Liver (tissue), 9 donors: ENCODE measurements around the gene IGLL5. TPM values are rescaled to one million over a fixed set of nuclear protein-coding genes. Genes with fewer than 3 reads are reported as not detected.

ENCODE experiments used
- DNase-seq: peaks from one replicate; pipeline ENCODE4 v3.0.0-alpha.2; 2017; ENCODE audit warnings: low spot score
- H3K27ac ChIP-seq, 2 donors: one replicate each; pipeline ENCODE4 v1.7.0; 2013; ENCODE audit warnings: inconsistent platforms in 2 of 2, low read length in 2 of 2, control low read depth in 1 of 2, low read depth in 1 of 2, mild to moderate bottlenecking in 1 of 2
- H3K27me3 ChIP-seq, 4 donors: one replicate each; pipeline versions ENCODE4 v1.6.1 to v1.7.0; 2013; ENCODE audit warnings: low read length in 3 of 4, inconsistent platforms in 1 of 4, mild to moderate bottlenecking in 1 of 4, moderate library complexity in 1 of 4; ENCODE audit not compliant: control insufficient read depth in 4 of 4, insufficient read depth in 4 of 4
- H3K36me3 ChIP-seq, 4 donors: one replicate each; pipeline versions ENCODE4 v1.6.1 to v1.7.0; 2013; ENCODE audit warnings: low read length in 3 of 4, mild to moderate bottlenecking in 3 of 4, low read depth in 1 of 4, moderate library complexity in 1 of 4; ENCODE audit not compliant: control insufficient read depth in 4 of 4, insufficient read depth in 3 of 4
- H3K4me1 ChIP-seq, 4 donors: one replicate each; pipeline versions ENCODE4 v1.6.1 to v1.7.0; 2013; ENCODE audit warnings: low read length in 3 of 4, mild to moderate bottlenecking in 3 of 4, moderate library complexity in 1 of 4; ENCODE audit not compliant: control insufficient read depth in 4 of 4, insufficient read depth in 4 of 4
- H3K4me3 ChIP-seq, 3 donors: one replicate each; pipeline versions ENCODE4 v1.6.1 to v1.7.0; 2013; ENCODE audit warnings: low read length in 3 of 3, control low read depth in 1 of 3, low read depth in 1 of 3, mild to moderate bottlenecking in 1 of 3
- H3K9ac ChIP-seq, 2 donors: one replicate each; pipeline ENCODE4 v1.7.0; 2013; ENCODE audit warnings: low read length in 2 of 2, mild to moderate bottlenecking in 2 of 2, moderate library complexity in 2 of 2, control low read depth in 1 of 2, low read depth in 1 of 2
- H3K9me3 ChIP-seq, 4 donors: one replicate each; pipeline versions ENCODE4 v1.6.1 to v1.7.0; 2013; ENCODE audit warnings: low read length in 3 of 4; ENCODE audit not compliant: control insufficient read depth in 4 of 4
- EGR1 ChIP-seq, 2 donors: IDR thresholded peaks; 2 replicates each; pipeline ENCODE4 v1.6.1; 2016 to 2018; ENCODE audit warnings: antibody characterized with exemption in 2 of 2, low read depth in 2 of 2
- FOXA1 ChIP-seq: IDR thresholded peaks from 2 replicates; pipeline ENCODE4 v1.6.1; 2016; ENCODE audit warnings: antibody characterized with exemption
- FOXA2 ChIP-seq: IDR thresholded peaks from 2 replicates; pipeline ENCODE4 v1.6.1; 2016; ENCODE audit warnings: antibody characterized with exemption
- GABPA ChIP-seq, 2 donors: IDR thresholded peaks in 1 of 2; conservative IDR thresholded peaks in 1 of 2; 2 replicates each; pipeline ENCODE4 v1.6.1; 2016; ENCODE audit warnings: antibody characterized with exemption in 2 of 2, mild to moderate bottlenecking in 1 of 2, moderate library complexity in 1 of 2
- HNF4A ChIP-seq, 2 donors: conservative IDR thresholded peaks; 2 replicates each; pipeline ENCODE4 v1.6.1; 2016; ENCODE audit warnings: antibody characterized with exemption in 2 of 2, mild to moderate bottlenecking in 2 of 2
- HNF4G ChIP-seq: IDR thresholded peaks from 2 replicates; pipeline ENCODE4 v1.6.1; 2016; ENCODE audit warnings: antibody characterized with exemption
- JUND ChIP-seq, 2 donors: IDR thresholded peaks; 2 replicates each; pipeline ENCODE4 v1.6.1; 2016; ENCODE audit warnings: antibody characterized with exemption in 2 of 2
- NR2F2 ChIP-seq: IDR thresholded peaks from 2 replicates; pipeline ENCODE4 v1.6.1; 2016; ENCODE audit warnings: antibody characterized with exemption
- RAD21 ChIP-seq, 2 donors: IDR thresholded peaks; 2 replicates each; pipeline ENCODE4 v1.6.1; 2016; ENCODE audit warnings: antibody characterized with exemption in 2 of 2, mild to moderate bottlenecking in 2 of 2
- RXRA ChIP-seq, 2 donors: IDR thresholded peaks; 2 replicates each; pipeline ENCODE4 v1.6.1; 2017 to 2018; ENCODE audit warnings: antibody characterized with exemption in 2 of 2, mild to moderate bottlenecking in 1 of 2
- SP1 ChIP-seq: IDR thresholded peaks from 2 replicates; pipeline ENCODE4 v1.6.1; 2018; ENCODE audit warnings: antibody characterized with exemption, mild to moderate bottlenecking
- TAF1 ChIP-seq: conservative IDR thresholded peaks from 2 replicates; pipeline ENCODE4 v1.6.1; 2016; ENCODE audit warnings: antibody characterized with exemption, mild to moderate bottlenecking
- YY1 ChIP-seq: IDR thresholded peaks from 2 replicates; pipeline ENCODE4 v1.6.1; 2016; ENCODE audit warnings: antibody characterized with exemption, mild to moderate bottlenecking
- WGBS: extraction: QIAGEN DNeasy Blood & Tissue Kit; methylation state at CpG from one replicate; pipeline ENCODE4 v1.1.7; 2013; 5-methylcytosine and 5-hydroxymethylcytosine counted together
- polyA plus RNA-seq, 2 donors: library from polyadenylated mRNA; stranded (reverse) in 1 of 2; unstranded in 1 of 2; fragments of 200-250 nt in 1 of 2; fragments of >200 nt in 1 of 2; fragmentation: Nextera tagmentation in 1 of 2; extraction: Ambion mirVana in 1 of 2; gene quantifications; one replicate each; pipeline versions ENCODE4 v1.2.1 to v1.2.3, GENCODE V29; 2013 to 2015
- total RNA-seq, 2 donors: library from RNA; depleted of rRNA; stranded (reverse); fragments of >200 nt; gene quantifications; one replicate each; pipeline ENCODE4 v1.2.3, GENCODE V29; 2014
- TF ChIP-seq, protein P1 (sequence below): IDR thresholded peaks from 2 replicates; pipeline ENCODE4 v1.6.1; 2016; ENCODE audit warnings: antibody characterized with exemption
- TF ChIP-seq, protein P2 (sequence below): IDR thresholded peaks from 2 replicates; pipeline ENCODE4 v1.6.1; 2016; ENCODE audit warnings: antibody characterized with exemption
- TF ChIP-seq, protein P3 (sequence below): IDR thresholded peaks from 2 replicates; pipeline ENCODE4 v1.6.1; 2016; ENCODE audit warnings: antibody characterized with exemption, mild to moderate bottlenecking
- TF ChIP-seq, protein P4 (sequence below): fragments of 150-350 bp; IDR thresholded peaks from 2 replicates; pipeline ENCODE4 v1.5.1; 2017; ENCODE audit warnings: improper control_type of control experiment, low read depth, low read length; ENCODE audit not compliant: missing input control
- TF ChIP-seq, protein P5 (sequence below): IDR thresholded peaks from 2 replicates; pipeline ENCODE4 v1.6.1; 2016; ENCODE audit warnings: antibody characterized with exemption
- donor health status: healthy.
- donor health status: healthy.
- donor health status: healthy.
- donor health status: healthy.
- donor health status: healthy.

IGLL5 gene
- total and polyA plus RNA-seq, 4 donors, result 1.3 to 13.4 (median 3.4) TPM

DNA sequence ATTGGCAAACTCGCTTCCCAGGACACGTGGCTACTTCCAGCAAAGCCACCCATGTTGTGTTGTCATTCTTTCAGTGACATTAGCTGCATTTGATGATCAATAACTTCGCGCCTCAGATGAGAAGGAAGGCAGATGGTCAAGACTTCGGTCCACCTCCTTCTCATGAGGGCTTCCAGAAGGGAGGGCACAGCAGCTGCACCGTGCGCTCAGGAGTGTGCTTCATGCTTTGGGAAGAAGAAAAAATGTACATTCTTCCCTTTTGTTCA is 25.3 kb downstream of the IGLL5 start:
- H3K9me3 ChIP-seq, result no peaks in the 10 kb centered on the region
- H3K27me3 ChIP-seq, result peaks cover 0 to 3% (median 0%) of the 10 kb centered on the region in 4 donors
- no peaks in the 10 kb centered on the region for H3K4me1 ChIP-seq
- H3K4me3 ChIP-seq, result no peak overlapping the region
- no peak for DNase-seq
- H3K36me3 ChIP-seq, result no peaks in the 10 kb centered on the region
- TF ChIP-seq, protein P1, sequence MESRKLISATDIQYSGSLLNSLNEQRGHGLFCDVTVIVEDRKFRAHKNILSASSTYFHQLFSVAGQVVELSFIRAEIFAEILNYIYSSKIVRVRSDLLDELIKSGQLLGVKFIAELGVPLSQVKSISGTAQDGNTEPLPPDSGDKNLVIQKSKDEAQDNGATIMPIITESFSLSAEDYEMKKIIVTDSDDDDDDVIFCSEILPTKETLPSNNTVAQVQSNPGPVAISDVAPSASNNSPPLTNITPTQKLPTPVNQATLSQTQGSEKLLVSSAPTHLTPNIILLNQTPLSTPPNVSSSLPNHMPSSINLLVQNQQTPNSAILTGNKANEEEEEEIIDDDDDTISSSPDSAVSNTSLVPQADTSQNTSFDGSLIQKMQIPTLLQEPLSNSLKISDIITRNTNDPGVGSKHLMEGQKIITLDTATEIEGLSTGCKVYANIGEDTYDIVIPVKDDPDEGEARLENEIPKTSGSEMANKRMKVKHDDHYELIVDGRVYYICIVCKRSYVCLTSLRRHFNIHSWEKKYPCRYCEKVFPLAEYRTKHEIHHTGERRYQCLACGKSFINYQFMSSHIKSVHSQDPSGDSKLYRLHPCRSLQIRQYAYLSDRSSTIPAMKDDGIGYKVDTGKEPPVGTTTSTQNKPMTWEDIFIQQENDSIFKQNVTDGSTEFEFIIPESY, result no peak
- no peak for TF ChIP-seq RXRA (IDR thresholded peaks at IDR 0.05)
- TF ChIP-seq JUND (IDR thresholded peaks at IDR 0.05), result no peak
- no peak for TF ChIP-seq FOXA1
- TF ChIP-seq, protein P2, sequence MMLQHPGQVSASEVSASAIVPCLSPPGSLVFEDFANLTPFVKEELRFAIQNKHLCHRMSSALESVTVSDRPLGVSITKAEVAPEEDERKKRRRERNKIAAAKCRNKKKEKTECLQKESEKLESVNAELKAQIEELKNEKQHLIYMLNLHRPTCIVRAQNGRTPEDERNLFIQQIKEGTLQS, result no peak
- no peak for TF ChIP-seq TAF1
- TF ChIP-seq RAD21 (IDR thresholded peaks at IDR 0.05), result no peak
- TF ChIP-seq HNF4A (conservative IDR thresholded peaks at IDR 0.05), result no peak
- TF ChIP-seq, protein P3, sequence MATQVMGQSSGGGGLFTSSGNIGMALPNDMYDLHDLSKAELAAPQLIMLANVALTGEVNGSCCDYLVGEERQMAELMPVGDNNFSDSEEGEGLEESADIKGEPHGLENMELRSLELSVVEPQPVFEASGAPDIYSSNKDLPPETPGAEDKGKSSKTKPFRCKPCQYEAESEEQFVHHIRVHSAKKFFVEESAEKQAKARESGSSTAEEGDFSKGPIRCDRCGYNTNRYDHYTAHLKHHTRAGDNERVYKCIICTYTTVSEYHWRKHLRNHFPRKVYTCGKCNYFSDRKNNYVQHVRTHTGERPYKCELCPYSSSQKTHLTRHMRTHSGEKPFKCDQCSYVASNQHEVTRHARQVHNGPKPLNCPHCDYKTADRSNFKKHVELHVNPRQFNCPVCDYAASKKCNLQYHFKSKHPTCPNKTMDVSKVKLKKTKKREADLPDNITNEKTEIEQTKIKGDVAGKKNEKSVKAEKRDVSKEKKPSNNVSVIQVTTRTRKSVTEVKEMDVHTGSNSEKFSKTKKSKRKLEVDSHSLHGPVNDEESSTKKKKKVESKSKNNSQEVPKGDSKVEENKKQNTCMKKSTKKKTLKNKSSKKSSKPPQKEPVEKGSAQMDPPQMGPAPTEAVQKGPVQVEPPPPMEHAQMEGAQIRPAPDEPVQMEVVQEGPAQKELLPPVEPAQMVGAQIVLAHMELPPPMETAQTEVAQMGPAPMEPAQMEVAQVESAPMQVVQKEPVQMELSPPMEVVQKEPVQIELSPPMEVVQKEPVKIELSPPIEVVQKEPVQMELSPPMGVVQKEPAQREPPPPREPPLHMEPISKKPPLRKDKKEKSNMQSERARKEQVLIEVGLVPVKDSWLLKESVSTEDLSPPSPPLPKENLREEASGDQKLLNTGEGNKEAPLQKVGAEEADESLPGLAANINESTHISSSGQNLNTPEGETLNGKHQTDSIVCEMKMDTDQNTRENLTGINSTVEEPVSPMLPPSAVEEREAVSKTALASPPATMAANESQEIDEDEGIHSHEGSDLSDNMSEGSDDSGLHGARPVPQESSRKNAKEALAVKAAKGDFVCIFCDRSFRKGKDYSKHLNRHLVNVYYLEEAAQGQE, result no peak
- TF ChIP-seq FOXA2, result no peak
- TF ChIP-seq GABPA (IDR thresholded peaks at IDR 0.05 in 1 of 2, conservative IDR thresholded peaks at IDR 0.05 in 1 of 2), result no peak
- TF ChIP-seq EGR1 (IDR thresholded peaks at IDR 0.05; ENCODE audit: low read depth in 2 of 2), result no peak
- TF ChIP-seq YY1, result no peak
- TF ChIP-seq NR2F2, result no peak
- TF ChIP-seq, protein P4, sequence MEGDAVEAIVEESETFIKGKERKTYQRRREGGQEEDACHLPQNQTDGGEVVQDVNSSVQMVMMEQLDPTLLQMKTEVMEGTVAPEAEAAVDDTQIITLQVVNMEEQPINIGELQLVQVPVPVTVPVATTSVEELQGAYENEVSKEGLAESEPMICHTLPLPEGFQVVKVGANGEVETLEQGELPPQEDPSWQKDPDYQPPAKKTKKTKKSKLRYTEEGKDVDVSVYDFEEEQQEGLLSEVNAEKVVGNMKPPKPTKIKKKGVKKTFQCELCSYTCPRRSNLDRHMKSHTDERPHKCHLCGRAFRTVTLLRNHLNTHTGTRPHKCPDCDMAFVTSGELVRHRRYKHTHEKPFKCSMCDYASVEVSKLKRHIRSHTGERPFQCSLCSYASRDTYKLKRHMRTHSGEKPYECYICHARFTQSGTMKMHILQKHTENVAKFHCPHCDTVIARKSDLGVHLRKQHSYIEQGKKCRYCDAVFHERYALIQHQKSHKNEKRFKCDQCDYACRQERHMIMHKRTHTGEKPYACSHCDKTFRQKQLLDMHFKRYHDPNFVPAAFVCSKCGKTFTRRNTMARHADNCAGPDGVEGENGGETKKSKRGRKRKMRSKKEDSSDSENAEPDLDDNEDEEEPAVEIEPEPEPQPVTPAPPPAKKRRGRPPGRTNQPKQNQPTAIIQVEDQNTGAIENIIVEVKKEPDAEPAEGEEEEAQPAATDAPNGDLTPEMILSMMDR, result no peak
- no peak for TF ChIP-seq SP1
- TF ChIP-seq, protein P5, sequence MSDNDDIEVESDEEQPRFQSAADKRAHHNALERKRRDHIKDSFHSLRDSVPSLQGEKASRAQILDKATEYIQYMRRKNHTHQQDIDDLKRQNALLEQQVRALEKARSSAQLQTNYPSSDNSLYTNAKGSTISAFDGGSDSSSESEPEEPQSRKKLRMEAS, result no peak
- TF ChIP-seq HNF4G, result no peak
- no peak overlapping the region for H3K9ac ChIP-seq
- H3K27ac ChIP-seq, result no peak overlapping the region
- 86% methylated on average over 7 of the region's 7 CpGs for WGBS

DNA sequence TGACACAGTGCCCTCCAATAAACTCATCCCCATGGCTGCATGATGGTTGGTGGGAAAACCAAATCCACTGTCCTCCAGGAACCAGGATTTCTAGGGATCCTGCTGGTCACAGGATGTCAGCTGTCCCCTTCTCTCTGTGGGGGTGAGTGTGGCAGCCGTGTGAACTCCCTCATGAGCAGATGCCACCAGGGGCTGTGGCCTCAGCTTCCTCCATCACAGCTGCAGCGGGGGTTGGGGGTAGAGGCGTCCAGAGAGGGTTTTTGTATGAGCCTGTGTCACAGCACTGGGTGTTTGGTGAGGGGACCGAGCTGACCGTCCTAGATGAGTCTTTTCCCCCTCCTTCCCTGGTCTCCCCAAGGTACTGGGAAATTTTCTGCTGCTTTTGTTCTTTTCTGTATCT is 26.4 kb downstream of the IGLL5 start:
- no peaks in the 10 kb centered on the region for H3K4me1 ChIP-seq
- 77% methylated on average over 5 of the region's 5 CpGs for WGBS
- H3K27ac ChIP-seq, result no peak overlapping the region
- H3K27me3 ChIP-seq, result peaks cover 0 to 3% (median 0%) of the 10 kb centered on the region in 4 donors
- H3K9me3 ChIP-seq, result no peaks in the 10 kb centered on the region
- TF ChIP-seq HNF4G (no peak), GABPA (IDR thresholded peaks at IDR 0.05 in 1 of 2, conservative IDR thresholded peaks at IDR 0.05 in 1 of 2) (no peak), RAD21 (IDR thresholded peaks at IDR 0.05) (no peak), FOXA1 (no peak), JUND (IDR thresholded peaks at IDR 0.05) (no peak)
- TF ChIP-seq, protein P4, result no peak
- TF ChIP-seq, protein P2, result no peak
- TF ChIP-seq, protein P3, result no peak
- no peaks in the 10 kb centered on the region for H3K36me3 ChIP-seq
- H3K4me3 ChIP-seq, result no peak overlapping the region
- H3K9ac ChIP-seq, result no peak overlapping the region
- DNase-seq, result no peak
